ENCODE measurements around the gene CCDC6.
"Not testable (repeated sequence)": the region's sequence is repeated elsewhere in the genome, so short reads cannot be mapped to it uniquely, and the experiment has no call there.

Gene CCDC6

DNA sequence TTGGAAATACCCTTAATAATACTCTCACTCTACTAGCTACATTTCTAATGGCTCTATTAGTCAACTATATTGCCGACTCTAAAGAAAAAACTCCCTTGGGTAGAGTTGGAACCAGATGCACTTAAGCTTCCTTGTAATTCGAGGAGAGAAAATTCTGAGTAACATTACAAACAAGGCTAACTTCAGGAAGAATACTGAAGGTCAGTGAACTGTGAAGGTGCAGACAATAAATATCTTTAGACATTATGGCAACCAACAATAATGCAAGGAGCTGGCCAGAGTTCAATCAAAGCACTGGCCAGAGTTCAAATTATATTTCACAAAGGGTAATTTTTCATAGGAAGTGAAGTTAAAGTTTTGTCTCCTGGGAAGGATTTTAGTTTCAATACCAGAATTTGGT lies 112.4 kb downstream of the CCDC6 start:
- in situ Hi-C loops (cut with MboI; ENCODE audit: low pct_unique_long_range_greater_than_20kb, low sequenced_read_pairs, unreplicated experiment), result no loop called here
- no peak for DNase-seq (ENCODE audit: low spot score)
- TF ChIP-seq, protein P1, sequence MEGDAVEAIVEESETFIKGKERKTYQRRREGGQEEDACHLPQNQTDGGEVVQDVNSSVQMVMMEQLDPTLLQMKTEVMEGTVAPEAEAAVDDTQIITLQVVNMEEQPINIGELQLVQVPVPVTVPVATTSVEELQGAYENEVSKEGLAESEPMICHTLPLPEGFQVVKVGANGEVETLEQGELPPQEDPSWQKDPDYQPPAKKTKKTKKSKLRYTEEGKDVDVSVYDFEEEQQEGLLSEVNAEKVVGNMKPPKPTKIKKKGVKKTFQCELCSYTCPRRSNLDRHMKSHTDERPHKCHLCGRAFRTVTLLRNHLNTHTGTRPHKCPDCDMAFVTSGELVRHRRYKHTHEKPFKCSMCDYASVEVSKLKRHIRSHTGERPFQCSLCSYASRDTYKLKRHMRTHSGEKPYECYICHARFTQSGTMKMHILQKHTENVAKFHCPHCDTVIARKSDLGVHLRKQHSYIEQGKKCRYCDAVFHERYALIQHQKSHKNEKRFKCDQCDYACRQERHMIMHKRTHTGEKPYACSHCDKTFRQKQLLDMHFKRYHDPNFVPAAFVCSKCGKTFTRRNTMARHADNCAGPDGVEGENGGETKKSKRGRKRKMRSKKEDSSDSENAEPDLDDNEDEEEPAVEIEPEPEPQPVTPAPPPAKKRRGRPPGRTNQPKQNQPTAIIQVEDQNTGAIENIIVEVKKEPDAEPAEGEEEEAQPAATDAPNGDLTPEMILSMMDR (IDR thresholded peaks at IDR 0.05; ENCODE audit: extremely low read depth, insufficient read depth, missing control alignments), result no peak

DNA sequence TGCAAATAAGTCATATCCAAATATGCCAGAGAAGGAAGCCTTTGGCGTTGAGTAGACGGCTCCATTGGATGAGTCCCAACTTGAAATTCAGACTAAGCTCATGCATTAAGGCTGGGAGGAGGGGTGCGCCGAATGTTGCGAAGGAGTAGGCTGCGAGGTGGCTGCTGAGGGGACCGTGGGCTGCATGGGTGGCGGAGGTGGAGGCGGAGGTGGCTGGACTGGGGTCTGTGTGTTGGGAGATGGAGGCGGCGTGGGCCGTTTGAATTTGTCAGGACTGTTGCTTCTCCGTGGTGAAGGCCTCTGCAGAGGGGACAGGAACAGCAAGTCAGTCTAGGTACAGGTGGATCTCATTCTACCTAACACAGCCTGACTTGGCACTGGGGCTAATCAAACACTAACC lies 113.5 kb downstream of the CCDC6 start:
- DNase-seq (ENCODE audit: low spot score), result no peak
- TF ChIP-seq, protein P1 (IDR thresholded peaks at IDR 0.05; ENCODE audit: extremely low read depth, insufficient read depth, missing control alignments), result no peak
- in situ Hi-C loops (cut with MboI; ENCODE audit: low pct_unique_long_range_greater_than_20kb, low sequenced_read_pairs, unreplicated experiment), result no loop called here

DNA sequence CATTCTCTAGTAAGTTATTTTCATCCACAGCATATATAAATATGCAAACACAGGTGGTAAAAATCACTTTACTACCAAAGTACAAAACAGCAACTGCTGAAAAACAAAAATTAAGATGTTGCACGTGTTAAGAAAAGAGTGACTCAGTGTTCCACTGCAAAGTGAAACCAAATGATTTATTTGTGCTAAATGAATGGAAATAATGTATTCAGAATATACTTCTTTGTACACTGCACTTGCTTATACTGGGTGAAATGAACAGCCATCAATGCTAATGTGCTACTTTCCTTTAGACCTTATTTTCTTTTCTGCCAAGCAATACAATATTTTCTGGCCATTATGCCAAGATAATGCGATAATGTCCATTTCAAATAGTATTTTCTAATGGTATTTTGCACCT lies 114.8 kb downstream of the CCDC6 start:
- TF ChIP-seq, protein P1 (IDR thresholded peaks at IDR 0.05; ENCODE audit: extremely low read depth, insufficient read depth, missing control alignments), result no peak
- DNase-seq (ENCODE audit: low spot score), result no peak
- in situ Hi-C loops (cut with MboI; ENCODE audit: low pct_unique_long_range_greater_than_20kb, low sequenced_read_pairs, unreplicated experiment), result no loop called here

DNA sequence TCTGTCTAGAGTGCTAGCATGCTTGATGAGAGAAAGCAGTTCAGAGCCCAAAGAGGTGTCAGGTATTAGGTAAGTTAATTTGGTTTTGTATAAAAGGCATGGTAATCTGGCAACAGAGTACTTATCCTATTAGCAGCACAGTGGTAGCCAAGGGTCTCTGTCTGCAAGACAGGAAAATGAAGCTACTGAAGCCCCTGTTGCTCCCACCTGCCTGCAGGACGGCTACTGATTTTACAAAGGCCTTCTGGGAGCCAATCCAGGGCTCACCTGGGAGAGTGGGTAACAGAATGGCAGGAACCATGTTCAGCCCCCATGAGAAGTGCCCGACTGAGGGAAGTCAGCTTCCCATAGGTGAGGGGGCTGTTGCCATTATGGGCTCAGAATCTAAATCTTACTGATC lies 116.3 kb downstream of the CCDC6 start:
- in situ Hi-C loops (cut with MboI; ENCODE audit: low pct_unique_long_range_greater_than_20kb, low sequenced_read_pairs, unreplicated experiment); DNase-seq (ENCODE audit: low spot score): not testable (repeated sequence)

DNA sequence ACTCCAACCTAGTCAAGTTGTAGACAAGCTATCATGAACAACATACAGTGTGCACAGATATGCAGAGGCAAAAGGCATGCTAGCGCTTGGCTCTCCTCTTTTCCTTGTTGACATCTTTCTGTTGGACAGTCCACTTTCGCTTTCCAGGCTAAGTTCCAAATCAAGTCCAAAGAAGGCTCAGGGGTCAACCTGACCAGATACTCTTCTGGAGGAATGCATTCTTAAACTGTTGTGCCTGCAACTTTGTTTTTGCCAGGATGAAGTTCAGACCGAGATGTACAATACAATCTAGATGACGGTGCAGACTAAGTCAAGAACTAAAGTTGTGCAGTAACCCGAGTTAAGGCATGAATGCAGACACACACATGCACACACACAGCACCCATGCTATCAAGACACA lies 117.4 kb downstream of the CCDC6 start:
- in situ Hi-C loops (cut with MboI; ENCODE audit: low pct_unique_long_range_greater_than_20kb, low sequenced_read_pairs, unreplicated experiment); DNase-seq (ENCODE audit: low spot score): not testable (repeated sequence)

DNA sequence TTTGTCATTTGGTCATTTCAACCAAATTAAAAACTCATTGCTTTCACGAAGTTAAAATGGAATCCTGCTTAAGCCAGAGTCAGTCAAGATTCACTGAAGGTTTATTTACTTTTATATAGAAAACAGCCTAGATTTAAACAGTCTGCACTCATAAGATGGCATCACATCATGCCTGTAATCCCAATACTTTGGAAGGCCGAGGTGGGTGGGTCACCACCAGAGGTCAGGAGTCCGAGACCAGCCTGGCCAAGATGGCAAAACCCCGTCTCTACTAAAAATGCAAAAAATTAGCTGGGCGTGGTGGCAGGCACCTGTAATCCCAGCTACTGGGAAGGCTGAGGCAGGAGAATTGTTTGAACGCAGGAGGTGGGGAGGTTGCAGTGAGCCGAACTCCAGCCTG lies 119.3 kb downstream of the CCDC6 start:
- in situ Hi-C loops (cut with MboI; ENCODE audit: low pct_unique_long_range_greater_than_20kb, low sequenced_read_pairs, unreplicated experiment), result not testable (repeated sequence)

DNA sequence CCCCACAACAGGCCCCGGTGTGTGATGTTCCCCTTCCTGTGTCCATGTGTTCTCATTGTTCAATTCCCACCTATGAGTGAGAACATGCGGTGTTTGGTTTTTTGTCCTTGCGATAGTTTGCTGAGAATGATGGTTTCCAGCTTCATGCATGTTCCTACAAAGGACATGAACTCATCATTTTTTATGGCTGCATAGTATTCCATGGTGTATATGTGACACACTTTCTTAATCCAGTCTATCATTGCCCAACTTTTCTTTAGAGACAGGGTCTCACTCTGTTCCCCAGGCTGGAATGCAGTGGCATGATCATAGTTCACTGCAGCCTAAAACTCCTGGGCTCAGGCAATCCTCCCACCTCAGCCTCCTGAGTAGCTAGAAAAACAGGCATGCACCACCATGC lies 120.9 kb downstream of the CCDC6 start:
- DNase-seq (ENCODE audit: low spot score); in situ Hi-C loops (cut with MboI; ENCODE audit: low pct_unique_long_range_greater_than_20kb, low sequenced_read_pairs, unreplicated experiment): not testable (repeated sequence)

More for the DNA sequence above, 119.3 kb downstream of the CCDC6 start:
- DNase-seq (ENCODE audit: low spot score), result not testable (repeated sequence)

DNA sequence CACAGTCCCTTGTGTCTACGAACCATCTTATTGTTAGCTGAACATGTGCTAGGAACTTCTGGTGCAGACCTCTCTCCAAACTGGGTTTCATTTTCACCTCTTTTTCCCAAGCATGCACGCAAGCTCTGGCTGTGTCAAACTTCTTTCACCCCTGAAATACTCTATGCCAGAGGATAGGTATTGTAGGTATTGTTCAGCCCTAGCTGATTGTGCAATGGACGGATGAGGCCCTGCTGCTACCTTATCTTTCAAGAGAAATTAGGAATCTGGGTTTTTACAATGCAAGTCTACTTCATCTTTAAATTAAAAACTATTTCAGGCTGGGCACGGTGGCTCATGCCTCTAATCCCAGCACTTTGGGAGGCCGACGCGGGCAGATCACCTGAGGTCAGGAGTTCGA lies 124.8 kb downstream of the CCDC6 start:
- DNase-seq (ENCODE audit: low spot score), result no peak
- TF ChIP-seq, protein P1 (IDR thresholded peaks at IDR 0.05; ENCODE audit: extremely low read depth, insufficient read depth, missing control alignments), result no peak
- in situ Hi-C loops (cut with MboI; ENCODE audit: low pct_unique_long_range_greater_than_20kb, low sequenced_read_pairs, unreplicated experiment), result no loop called here

DNA sequence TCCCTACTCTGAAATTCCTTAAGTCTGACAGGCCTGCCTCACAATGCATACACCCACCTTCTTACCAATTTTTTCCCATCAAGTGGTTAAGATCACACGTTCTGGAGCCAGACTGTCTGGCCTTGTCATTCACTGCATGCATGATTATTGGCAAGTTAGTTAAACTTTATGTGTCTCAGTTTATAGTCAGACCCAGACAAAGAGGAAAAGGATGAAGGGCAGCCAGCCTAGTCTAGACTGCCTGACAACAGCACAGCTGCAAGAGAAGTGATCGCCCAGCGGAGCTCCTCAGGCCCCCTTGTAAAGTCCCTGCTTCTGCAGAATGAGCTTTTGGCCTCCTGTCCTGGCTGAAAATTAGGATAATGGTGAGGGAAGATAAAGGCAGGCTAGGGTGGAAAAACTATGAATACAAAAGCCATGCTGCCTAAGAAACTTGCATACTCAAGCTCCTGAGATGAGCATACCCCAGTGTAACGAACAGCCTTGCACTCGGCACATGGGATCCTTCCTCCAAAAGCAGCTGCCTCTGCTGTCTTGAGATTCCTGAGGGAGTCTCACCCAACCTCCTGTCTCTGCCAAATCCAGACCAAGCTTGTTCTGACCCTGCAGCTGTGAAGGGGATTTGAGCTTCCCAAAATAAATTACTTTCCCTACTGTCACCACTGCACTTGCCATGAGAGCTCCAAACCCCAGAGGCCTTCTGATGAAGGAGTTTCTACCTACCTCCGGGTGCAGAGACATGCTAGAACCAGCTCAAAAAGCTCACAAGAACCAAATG lies 126.4 kb downstream of the CCDC6 start:
- DNase-seq (ENCODE audit: low spot score), result no peak
- in situ Hi-C loops (cut with MboI; ENCODE audit: low pct_unique_long_range_greater_than_20kb, low sequenced_read_pairs, unreplicated experiment), result no loop called here
- TF ChIP-seq, protein P1 (IDR thresholded peaks at IDR 0.05; ENCODE audit: extremely low read depth, insufficient read depth, missing control alignments), result no peak

Measured in GM13977 (cell line).